OCI-LY1 (cell line): ENCODE results near the gene ZAR1L.

Experiments used
- EZH2 ChIP-seq: fragments of 200-600 bp; sonication (generic), shearing (Covaris generic); IDR thresholded peaks from 2 replicates; pipeline ENCODE4 v1.8.0; 2017; ENCODE audit warnings: borderline replicate concordance, mixed run types, mild to moderate bottlenecking, antibody characterized with exemption, low read length, moderate library complexity, mixed read lengths
- TF ChIP-seq, protein P1 (sequence below): fragments of 200-600 bp; sonication (generic), shearing (Covaris generic); IDR thresholded peaks from 2 replicates; pipeline ENCODE4 v1.5.1; 2017; ENCODE audit warnings: mild to moderate bottlenecking, antibody characterized with exemption, low read length, moderate library complexity, mixed read lengths

DNA sequence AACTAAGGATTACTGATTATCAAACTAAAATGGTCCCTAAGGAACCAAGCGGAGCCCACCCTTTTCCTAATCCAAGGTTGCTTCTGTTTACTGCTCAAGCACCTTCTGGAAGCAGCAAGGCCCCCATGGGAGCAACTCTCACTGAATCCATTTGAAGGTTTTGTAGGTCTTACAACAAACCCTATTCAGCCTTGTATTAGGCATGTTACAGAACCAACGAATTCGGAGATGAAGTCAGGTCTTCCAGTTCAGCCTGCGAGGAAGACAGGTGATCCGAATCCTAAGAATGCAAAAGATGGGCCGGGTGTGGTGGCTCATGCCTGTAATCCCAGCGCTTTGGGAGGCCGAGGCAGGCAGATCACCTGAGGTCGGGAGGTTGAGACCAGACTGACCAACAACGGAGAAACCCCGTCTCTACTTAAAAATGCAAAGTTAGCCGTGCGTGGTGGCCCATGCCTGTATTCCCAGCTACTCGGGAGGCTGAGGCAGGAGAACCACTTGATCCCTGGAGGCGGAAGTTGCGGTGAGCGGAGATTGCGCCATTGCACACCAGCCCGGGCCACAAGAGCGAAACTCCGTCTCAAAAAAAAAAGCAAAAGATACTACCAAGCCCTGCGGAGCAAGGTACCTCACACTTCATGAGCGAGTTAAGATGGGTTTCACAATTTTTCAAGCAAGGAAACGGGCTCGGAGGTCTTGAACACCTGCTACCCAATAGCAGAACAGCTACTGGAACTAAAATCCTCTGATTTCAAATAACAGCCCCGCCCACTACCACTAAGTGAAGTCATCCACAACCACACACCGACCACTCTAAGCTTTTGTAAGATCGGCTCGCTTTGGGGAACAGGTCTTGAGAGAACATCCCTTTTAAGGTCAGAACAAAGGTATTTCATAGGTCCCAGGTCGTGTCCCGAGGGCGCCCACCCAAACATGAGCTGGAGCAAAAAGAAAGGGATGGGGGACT is 609 bp downstream of the ZAR1L start:
- TF ChIP-seq, protein P1, sequence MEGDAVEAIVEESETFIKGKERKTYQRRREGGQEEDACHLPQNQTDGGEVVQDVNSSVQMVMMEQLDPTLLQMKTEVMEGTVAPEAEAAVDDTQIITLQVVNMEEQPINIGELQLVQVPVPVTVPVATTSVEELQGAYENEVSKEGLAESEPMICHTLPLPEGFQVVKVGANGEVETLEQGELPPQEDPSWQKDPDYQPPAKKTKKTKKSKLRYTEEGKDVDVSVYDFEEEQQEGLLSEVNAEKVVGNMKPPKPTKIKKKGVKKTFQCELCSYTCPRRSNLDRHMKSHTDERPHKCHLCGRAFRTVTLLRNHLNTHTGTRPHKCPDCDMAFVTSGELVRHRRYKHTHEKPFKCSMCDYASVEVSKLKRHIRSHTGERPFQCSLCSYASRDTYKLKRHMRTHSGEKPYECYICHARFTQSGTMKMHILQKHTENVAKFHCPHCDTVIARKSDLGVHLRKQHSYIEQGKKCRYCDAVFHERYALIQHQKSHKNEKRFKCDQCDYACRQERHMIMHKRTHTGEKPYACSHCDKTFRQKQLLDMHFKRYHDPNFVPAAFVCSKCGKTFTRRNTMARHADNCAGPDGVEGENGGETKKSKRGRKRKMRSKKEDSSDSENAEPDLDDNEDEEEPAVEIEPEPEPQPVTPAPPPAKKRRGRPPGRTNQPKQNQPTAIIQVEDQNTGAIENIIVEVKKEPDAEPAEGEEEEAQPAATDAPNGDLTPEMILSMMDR, result no peak
- TF ChIP-seq EZH2, result no peak
